HG02973 (cell line): ENCODE measurements around the gene ACTR3.

ENCODE experiments used
- ATAC-seq: cut with Tn5 transposase; IDR thresholded peaks from one replicate; pipeline ENCODE4 v1.9.1; 2021; ENCODE audit warnings: moderate library complexity; ENCODE audit not compliant: unreplicated experiment

ACTR3 gene

DNA sequence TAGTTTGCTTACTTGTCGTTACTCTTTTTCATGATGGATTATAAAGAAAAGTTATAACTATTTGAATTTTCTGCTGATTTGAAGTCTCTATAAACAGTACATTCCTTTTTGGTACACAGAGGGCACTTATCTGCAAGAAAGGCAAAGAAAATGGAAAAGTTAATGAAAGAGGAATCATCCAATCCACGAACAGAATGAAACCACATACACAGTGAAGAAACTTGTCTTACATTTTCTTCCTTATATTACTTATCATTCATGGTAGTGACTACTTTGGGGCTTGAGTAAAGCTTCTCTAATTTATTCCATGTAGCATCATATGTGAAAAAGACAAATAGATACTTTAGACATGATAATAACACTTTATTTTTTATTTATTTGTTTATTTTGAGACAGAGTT is 14.8 kb upstream of the ACTR3 start:
- ATAC-seq: no peak

DNA sequence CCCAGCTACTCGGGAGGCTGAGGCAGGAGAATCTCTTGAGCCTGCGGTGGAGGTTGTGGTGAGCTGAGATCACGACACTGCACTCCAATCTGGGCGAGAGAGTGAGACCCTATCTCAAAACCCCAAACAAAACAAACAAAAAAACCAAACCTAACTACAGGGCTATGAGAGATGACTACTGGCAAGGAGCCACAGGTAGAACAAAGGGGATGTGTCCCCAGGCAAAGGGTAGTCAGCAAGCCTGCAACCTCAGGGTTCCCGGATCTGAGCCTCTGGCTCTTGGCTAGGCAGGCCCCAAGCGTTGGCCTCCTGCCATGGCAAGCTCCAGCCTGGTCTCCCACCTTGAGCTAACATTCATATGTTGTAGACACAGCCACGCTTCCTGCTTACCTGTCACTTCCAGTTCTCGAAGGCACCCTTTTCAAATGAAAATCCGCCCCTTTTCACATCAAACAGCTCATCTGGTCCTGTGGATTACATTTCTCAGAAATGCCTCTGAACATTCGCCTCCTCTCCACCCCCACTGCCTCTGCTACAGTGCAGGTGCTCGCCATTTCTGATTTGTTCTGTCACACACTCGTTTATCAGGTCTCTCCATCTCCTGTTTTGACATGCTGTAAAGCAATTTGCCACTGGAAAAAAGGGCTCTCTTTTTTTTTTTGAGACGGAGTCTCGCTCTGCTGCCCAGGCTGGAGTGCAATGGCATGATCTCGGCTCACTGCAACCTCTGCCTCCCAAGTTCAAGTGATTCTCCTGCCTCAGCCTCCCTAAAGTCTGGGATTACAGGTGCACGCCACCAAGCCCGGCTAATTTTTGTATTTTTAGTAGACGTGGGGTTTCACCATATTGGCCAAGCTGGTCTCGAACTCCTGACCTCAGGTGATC is 13.1 kb upstream of the ACTR3 start:
- ATAC-seq: no peak

DNA sequence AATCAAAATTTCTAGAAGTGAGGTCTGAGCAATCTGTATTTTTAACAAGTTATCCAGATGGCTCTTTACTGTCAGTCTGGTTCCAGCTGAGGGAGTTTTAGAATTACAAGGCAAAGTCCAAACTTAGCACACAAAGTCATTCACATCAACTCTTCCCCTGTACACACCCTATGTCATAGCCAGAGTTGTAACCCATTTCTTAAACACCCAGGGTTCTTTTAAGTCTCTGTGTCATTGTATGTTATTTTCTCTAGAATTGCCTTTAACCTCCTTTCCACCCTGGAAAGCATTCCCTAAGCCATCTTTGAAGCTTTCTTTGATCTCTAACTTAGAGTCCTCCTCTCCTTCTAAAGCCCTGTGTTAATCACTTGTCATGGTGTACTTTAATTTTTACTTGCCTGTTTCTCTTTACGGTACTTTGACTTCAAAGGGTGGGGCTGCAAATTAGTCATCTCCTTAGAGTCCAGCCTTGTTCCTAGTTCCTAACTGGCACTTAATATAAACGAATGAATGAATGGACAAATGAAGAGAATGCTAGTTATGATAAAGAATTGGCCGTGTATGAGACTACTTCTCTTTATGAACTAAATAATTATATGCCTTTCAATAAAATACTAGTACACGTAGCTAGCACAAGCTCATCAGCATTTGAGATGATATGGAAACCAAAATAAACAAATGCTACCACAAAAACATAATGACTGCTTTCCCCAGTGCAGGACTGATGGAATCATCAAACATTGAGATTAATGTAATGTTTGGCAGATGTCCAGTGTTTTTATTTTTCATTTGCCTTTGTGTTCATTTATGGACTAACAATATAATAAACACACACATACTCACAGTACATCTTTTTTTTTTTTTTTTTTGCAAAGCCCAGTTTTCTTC is 11.9 kb upstream of the ACTR3 start:
- ATAC-seq: no peak

DNA sequence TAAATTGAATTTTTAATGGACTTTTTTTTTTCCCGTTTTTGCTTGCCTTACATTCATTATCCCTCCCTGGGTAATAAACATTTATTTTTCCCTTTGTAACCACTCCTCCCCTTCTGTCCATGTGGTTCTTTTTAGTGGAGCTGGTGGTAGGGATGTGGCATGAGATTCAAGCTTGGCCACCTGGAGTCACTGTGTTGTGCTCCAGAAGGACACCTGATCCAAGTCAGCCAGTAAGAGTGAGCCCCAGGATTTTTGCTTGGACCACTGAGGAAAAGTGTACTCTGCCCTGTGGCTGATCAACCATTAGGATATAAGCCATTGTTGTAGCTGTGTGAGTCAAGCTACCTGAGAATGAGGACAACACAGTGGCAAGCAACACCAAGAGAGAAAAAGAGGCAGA is 11.1 kb upstream of the ACTR3 start:
- ATAC-seq: no peak

DNA sequence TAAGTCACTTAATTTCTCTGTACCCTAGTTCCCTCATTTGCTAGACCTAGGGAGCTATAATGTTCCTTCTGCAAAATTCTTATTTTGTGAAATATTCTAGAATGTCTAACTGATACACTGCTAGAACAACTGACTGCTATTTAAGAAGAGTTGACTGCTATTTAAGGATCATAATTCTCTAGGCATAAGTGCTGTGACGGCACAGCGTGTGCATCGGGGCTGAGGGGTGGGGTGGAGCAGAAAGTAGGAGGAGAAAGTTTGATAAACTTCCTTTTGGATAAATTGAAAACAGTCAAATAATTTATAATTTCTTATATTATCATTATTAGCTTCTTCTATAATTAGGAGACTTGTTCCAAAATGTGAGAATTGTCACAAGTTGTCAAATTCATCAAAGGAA is 10.4 kb upstream of the ACTR3 start:
- no peak for ATAC-seq

DNA sequence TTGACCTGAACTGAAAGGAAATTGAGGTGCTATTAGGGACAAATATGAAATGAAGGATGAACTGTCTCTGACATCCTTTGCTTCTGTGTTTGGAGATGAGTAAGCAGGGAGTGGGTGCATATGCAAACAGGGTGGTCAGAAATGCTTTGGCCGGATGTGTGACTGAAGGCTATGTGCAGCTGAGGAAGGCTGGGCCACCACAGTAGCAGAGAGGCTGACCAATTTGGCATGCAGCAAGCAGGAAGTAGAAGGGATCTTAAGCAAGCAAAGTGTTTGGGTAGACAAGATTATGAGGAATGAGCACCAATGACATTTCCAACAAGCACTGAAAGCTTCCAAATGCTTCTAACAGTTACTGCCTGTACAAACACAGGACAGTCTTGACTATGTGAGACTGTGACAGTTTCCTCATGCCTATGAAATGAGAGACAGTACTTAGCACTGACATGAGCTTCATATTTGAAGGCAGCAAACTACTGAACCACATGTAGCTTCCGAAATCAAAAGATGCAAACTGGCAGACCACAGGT is 3.3 kb upstream of the ACTR3 start:
- ATAC-seq: peak; percentile 67

DNA sequence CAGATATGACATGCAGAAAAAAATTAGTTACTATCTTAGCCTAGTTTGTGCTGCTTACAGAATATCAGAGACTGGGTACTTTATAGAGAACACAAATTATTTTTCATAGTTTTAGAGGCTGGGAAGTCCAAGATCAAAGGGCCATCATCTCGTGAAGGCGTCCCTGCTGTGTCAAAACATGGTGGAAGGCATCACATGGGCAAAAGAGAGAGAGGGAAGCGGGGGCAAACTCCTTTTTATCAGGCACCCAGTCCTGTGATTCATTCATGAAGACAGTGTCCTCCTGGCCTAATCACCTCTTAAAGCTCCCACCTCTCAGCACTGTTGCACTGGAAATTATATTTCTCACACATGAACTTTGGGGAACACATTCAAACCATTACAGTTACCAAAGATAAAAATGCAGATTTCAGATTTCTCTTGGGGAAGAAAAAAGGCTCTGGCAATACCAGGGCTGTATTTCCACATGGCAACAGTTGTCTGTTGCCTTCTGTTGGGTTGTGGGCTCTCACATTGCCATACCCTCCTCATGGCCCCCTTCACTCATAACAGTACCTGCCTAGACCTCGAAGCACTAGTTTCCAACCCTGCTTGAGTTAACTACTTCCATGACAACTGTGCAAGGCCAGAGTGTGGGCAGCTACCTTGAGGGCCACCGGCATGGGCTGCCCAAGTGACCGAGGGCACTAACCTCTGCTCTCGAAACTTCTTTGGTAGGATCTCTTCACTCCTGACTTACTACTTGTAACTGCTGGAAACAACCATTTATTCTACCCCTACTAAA is 2.7 kb upstream of the ACTR3 start:
- no peak for ATAC-seq

DNA sequence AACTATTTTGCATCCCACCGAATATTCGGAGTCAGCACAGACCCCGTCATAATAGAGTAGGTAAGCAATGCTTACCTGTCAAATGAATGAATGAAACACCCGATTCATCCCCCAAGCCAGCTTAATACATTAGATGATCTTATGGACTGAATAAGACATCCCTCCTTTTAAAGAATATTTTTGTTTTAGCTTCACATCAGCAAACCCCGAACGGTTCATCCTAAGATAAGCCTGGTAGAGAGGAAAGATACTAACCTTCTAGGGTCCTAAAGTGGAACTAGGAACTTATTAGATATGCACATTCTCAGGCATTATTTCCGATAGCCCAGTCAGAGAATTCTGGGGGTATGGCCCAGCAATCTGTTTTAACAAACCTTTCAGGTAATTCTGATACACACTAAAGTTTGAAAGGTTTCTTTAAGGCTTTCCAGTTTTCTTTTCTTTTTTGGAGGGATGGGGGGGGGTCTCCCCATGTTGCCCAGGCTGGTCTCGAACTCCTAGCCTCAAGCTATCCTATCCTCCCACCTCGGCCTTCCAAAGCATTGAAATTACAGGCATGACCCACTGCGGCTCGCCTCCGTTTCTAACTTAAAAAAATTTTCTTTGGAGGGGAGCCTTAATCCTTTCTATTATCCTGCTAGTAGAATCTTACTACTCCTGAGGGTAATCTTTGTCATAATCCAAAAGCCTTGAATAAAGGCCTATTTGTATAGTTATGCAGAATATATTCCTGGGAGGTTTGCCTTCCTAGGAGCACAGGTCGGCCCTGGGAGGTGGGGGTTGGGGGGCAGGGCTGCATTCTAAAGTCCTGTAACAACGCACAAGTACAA is 1.0 kb upstream of the ACTR3 start:
- no peak for ATAC-seq

DNA sequence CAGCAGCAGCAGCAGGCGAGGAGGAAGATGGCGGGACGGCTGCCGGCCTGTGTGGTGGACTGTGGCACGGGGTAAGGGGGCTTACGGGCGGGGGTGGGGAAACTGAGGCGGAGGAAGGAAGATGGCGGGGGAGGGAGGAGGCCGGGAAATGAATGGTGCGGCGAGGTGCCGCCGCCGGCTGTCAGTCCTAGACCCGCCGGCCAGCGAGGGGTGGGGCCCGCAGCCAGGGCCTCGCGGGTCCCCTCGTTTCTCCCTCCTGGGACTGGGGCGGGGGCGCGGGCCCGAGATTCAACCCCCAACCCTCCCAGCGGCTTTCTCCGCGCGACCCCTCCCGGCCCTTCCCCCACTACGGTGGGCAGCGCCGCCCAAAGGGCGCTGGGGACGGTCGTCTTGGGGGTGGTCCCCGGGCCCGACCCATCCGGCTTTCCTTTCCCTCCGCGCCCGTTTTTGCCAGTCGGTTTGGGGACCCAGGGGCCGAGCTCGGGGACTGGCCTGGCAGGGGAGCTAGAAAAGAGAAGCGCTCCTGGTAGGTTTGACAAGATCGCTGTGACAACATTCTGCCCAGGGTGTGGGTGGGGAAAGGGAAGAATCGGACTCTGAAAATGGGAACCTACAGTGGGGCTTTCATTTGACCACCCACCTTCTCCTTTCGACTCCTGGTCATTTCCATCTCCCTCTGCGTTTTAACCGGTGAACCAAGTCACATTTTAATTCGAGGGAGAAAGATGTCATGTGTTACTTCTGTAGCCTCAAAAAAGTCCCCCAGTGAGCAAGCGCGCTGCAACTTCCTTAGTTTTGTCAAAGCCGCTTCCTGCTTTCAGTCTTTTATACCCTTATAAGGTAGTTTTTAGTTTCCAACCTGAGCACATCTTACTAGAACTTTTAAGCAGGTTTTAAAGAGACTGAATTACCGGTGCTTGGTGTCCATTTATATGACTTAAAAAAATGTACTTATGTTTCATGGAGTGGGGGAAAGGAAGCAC is 655 bp downstream of the ACTR3 start:
- ATAC-seq: peak; percentile 30

DNA sequence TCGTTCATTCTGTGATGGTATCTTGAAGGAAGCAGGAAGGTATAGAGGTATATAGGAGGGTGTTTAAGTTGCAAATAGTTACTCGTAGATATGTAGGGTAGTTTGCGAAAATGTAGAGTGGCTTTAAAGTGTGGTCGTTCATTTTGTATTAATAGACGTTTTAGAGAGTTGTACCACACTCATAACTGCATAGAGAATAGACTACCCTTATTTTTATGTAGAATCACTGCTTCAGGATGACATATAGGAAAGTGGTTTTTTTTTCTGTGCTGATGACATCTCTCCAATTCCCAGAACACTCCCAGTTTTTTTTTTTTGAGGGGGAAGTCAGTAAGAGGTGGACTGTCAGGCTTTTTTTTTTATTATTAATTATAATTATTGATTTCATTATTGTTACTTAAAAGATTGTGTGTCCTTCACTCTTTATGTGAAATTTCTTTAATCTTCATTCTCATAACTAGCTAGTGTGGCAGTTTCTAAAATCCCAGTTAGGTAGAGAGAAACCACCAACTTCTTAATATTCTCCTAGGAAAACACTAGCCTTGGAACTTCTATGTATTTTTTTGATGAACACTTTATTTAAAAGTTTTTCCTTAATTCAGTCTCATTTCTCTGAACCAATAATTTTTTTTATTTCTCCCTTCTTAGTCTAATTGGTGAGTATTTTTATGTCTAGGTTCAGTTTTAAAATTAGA is 1.5 kb downstream of the ACTR3 start:
- ATAC-seq: no peak

DNA sequence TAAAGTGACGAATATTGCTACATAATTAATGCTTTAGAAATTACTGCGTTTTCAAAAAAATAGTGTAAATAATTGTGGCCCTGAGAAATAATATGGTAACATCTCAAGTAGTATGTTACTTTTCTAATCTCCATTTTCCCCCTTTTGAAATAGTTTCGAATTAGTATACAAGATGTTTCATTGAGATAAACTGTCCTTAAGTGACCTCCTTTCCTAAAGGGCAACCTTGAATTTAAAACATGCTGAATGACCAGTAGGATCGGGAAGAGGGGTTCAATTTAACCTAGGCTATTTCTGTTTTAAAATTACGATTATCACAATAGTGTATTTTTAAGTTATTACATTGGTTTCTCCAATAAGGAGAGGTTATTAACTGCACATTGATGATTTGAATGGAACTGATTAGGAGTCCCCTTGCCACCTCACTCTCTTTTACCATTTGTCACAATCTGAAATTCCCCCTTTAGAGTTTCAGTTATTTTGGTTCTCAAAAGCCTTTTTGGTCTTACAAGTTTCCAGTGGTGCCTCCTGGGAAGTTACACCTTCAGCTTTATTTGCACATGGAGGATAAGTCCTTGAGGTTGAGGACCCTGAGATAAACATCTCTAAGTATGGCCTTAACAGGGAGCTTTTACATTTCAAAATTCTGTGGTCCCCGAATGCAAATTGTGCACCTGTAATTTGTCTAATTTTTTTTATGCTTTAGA is 2.3 kb downstream of the ACTR3 start:
- no peak for ATAC-seq

DNA sequence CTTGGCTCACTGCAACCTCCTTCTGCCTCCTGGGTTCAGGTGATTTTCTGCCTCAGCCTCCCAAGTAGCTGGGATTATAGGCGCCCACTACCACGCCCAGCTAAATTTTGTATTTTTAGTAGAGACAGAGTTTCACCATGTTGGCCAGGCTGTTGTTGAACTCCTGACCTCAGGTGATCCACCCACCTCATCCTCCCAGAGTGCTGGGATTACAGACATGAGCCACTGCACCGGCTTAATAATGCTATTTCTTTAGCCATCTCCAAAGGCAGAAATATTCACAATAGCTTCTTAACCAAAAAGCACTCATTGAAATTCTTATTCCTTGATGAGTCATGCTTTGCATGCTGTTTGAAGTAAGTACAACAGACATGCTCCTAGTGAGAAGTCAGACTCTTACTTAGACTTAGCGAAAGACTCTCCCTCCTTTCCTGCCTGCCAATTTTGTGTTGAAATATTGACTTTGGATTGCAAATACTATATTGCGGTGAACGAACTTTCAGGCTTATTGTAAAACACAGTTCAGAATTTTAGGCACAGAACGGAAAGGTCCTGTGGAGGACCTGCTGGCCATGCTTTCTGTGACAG is 4.4 kb downstream of the ACTR3 start:
- ATAC-seq: no peak

DNA sequence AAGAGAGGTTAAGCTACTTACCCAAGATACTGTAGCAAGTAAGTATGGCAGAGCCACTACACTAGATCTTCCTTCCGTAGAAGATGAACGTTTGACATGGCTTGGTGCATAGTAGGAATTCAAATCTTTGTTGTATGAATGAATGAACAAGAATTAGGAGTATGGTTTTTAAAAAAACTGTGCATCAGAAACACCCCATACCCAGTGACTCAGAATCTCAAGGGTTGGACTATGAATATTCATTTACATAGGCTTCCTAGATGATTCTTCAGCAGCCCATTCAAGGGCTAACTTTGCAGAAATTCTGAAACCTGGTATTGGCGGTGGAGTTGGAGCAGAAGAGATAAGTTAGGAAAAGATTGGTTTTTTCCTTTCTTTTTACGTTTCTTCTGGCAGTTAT is 5.4 kb downstream of the ACTR3 start:
- no peak for ATAC-seq

DNA sequence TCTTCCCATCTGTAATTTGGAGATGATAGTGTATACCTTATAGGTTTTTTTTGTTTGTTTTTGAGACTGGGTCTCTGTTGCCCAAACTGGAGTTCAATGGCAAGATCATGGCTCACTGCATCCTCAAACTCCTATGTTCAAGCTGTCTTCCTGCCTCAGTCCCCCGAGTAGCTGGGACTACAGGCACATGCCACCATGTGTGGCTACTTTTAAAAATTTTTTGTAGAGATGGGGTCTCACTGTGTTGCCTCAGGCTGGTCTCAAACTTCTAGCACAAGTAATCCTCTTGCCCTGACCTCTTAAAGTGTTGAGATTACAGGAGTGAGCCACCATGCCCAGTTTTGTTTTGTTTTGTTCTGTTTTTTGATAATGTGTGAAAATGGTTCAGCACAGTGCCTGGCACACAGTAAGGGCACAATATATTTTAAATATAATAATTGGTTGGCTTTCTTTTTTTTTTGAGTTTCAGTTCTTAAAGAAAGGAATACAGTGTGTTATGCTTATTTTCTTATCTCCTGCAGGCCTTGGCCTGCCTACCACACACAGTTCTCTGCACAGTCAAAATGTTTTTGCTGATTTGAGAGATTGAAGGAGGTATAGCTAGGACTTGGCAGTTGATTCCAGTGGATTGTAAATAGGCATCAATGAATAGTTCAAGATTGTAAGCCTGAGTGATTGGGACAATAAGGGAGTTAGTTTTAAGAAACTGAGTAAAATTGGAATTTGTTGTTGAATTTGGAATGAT is 6.1 kb downstream of the ACTR3 start:
- ATAC-seq: no peak

DNA sequence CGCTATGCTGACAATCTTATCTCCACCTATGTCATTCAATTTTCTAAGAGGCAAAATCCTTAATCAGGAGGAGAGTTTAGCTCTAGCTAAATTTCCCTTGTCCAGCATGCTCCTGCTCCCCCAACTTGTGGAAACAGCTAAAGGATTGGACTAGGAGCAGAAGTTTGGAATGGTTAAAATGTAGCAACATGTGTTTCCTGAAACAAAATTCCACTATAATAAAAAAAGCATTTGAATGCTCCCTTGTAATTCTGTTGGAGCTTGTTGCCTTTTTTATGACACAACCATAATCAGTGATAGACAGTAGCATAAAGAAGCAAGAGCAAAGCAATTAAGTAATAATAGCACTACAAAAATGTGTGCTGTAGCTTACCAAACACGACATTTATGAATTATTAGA is 6.9 kb downstream of the ACTR3 start:
- ATAC-seq: no peak

DNA sequence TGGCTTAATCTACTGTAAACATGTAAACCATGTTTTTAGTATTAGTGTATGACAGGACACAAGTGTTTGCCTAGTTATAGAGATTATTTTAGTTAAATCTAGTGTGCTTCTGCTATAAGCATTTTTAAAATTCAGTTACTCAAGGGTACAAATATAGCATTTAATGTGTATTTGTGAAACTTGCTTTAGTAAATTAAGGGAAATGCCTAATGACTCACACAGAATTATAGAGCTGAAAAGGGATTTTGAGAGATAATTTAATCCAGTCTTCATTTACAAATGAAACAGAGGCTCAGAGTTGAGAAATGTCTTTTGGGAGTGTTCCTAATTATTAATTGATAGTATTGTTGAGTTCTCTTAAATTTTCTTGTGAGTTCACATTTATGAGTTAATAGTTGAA is 8.2 kb downstream of the ACTR3 start:
- ATAC-seq: no peak

DNA sequence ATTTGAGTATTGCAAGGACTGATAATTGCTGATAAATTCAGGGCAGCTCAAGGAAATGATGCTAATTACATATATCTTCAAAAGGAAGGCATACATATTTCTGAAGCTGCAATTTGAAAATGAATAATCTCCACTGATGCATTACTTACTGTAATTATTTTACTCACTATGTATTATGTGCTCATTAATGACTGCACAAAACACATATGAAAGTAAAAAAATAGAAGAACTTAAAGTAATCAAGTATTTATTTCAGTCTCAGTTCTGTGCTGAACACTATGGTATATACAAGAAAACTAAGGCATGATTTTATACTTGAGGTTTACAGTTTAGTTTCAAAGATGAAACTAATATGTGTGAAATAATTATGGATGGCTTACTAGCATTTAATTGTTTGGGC is 9.3 kb downstream of the ACTR3 start:
- no peak for ATAC-seq
